ENCODE data around the gene HAT1. TPM values are rescaled to one million over a fixed set of nuclear protein-coding genes. Genes with fewer than 3 reads are reported as not detected.

The HAT1 gene
- total RNA-seq = 10 to 100 TPM; 13.5 to 19.0 (median 16.2) TPM
- polyA plus RNA-seq = 10 to 100 TPM in 1 of 2 donors, 1 to 10 TPM in 1; 7.8 to 20.1 TPM

GRCh38 chr2:171922230-171923022, at the start of gene HAT1:
HAT1 (plus strand) TSS chr2:171922461; CDS start chr2:171922501, 40 bp downstream.
- FAIRE-seq (peak; percentile 79), DNase-seq (peak; percentile 95 to 98 (median 97)), ATAC-seq (peak; percentile 97 to 99 (median 98))
- peak within 1 kb of the TSS; percentile 38 to 82 (median 68) for H3K4me3 ChIP-seq
- no peaks in the 10 kb centered on the region for H3K9me3 ChIP-seq
- H3K36me3 ChIP-seq = no peaks in the 10 kb centered on the region
- no peaks in the 10 kb centered on the region for H3K27me3 ChIP-seq
- TF ChIP-seq CTCF (IDR thresholded peaks at IDR 0.05) = no peak
- peaks cover 4 to 19% (median 14%) of the 10 kb centered on the region in 3 donors for H3K4me1 ChIP-seq
- 0 to 1% methylated on average over 57 to 61 of the region's 61 CpGs for WGBS, 2 donors
- peak within 1 kb of the TSS; percentile 85 to 97 (median 90) for H3K27ac ChIP-seq
- intact Hi-C loops (cut with DNase I) = no loop called here

- WGBS, 2 donors = 95 to 96% methylated on average over 1 of the region's 1 CpG
- FAIRE-seq = no peak
- Histone ChIP-seq H3K9me3 (no peaks in the 10 kb centered on the region), H3K4me3 (no peak overlapping the region), H3K4me1 (peaks cover 0 to 8% (median 0%) of the 10 kb centered on the region in 3 donors), H3K36me3 (no peaks in the 10 kb centered on the region), H3K27ac (no peak overlapping the region), H3K27me3 (no peaks in the 10 kb centered on the region)
- intact Hi-C loops (cut with DNase I) = no loop called here
- no peak for ATAC-seq
- DNase-seq = no peak
- TF ChIP-seq CTCF (IDR thresholded peaks at IDR 0.05) = no peak
Measured at GRCh38 chr2:171874517-171874916, 47.7 kb upstream of the HAT1 start.

GRCh38 chr2:171874963-171875362, 47.3 kb upstream of the HAT1 start:
- no peak for TF ChIP-seq CTCF (IDR thresholded peaks at IDR 0.05)
- H3K27me3 ChIP-seq = no peaks in the 10 kb centered on the region
- no peak overlapping the region for H3K4me3 ChIP-seq
- ATAC-seq (no peak), FAIRE-seq (no peak), DNase-seq (no peak)
- no peak overlapping the region for H3K27ac ChIP-seq
- 88 to 89% methylated on average over 12 of the region's 12 CpGs for WGBS, 2 donors
- intact Hi-C loops (cut with DNase I) = no loop called here
- peaks cover 0 to 8% (median 0%) of the 10 kb centered on the region in 3 donors for H3K4me1 ChIP-seq
- H3K36me3 ChIP-seq = no peaks in the 10 kb centered on the region
- no peaks in the 10 kb centered on the region for H3K9me3 ChIP-seq

- DNase-seq = no peak
- Histone ChIP-seq H3K4me1 (peaks cover 0 to 8% (median 0%) of the 10 kb centered on the region in 3 donors), H3K36me3 (no peaks in the 10 kb centered on the region), H3K4me3 (no peak overlapping the region), H3K27me3 (no peaks in the 10 kb centered on the region), H3K27ac (no peak overlapping the region), H3K9me3 (no peaks in the 10 kb centered on the region)
- intact Hi-C loops (cut with DNase I) = no loop called here
- no peak for TF ChIP-seq CTCF (IDR thresholded peaks at IDR 0.05)
- no peak for FAIRE-seq
- peak; percentile 67 to 83 (median 76) for ATAC-seq
- 24 to 46% methylated on average over 2 of the region's 2 CpGs for WGBS, 2 donors
Measured at GRCh38 chr2:171878481-171878993, 43.7 kb upstream of the HAT1 start.

- WGBS, 2 donors = 75 to 82% methylated on average over 1 of the region's 1 CpG
- Histone ChIP-seq H3K27ac (no peak overlapping the region), H3K9me3 (no peaks in the 10 kb centered on the region), H3K4me3 (no peak overlapping the region), H3K4me1 (peaks cover 0 to 8% (median 0%) of the 10 kb centered on the region in 3 donors), H3K27me3 (no peaks in the 10 kb centered on the region), H3K36me3 (no peaks in the 10 kb centered on the region)
- no peak for FAIRE-seq
- ATAC-seq = no peak
- intact Hi-C loops (cut with DNase I) = no loop called here
- no peak for DNase-seq
- TF ChIP-seq CTCF (IDR thresholded peaks at IDR 0.05) = no peak
Measured at GRCh38 chr2:171879865-171880264, 42.4 kb upstream of the HAT1 start.
